Heart right ventricle (tissue), 16 donors: ENCODE data around the gene DOCK10. TPM values are rescaled to one million over a fixed set of nuclear protein-coding genes. Genes with fewer than 3 reads are reported as not detected.

ENCODE experiments used
- ATAC-seq, 8 donors: fragments of 200-7000 bp; cut with Tn5 transposase; one replicate each; pipeline ENCODE4 v1.9.1; 2020; ENCODE audit warnings: mild to moderate bottlenecking in 8 of 8, moderate library complexity in 8 of 8, moderate number of reproducible peaks in 1 of 8
- DNase-seq, 2 donors: peaks; one replicate each; pipeline ENCODE4 v3.0.0-alpha.2; 2020
- H3K27ac ChIP-seq, 10 donors: fragments of 200-600 bp; sonication (generic) in 2 of 10; one replicate each; pipeline versions ENCODE4 v1.5.0 to v1.8.0; 2020 to 2022; ENCODE audit warnings: mild to moderate bottlenecking in 3 of 10
- H3K27me3 ChIP-seq, 7 donors: fragments of 200-600 bp; one replicate each; pipeline ENCODE4 v1.8.0; 2021 to 2022; ENCODE audit warnings: mild to moderate bottlenecking in 2 of 7
- H3K36me3 ChIP-seq, 9 donors: fragments of 200-600 bp; sonication (generic) in 1 of 9; one replicate each; pipeline versions ENCODE4 v1.5.0 to v1.8.0; 2020 to 2022; ENCODE audit warnings: mild to moderate bottlenecking in 2 of 9
- H3K4me1 ChIP-seq, 9 donors: fragments of 200-600 bp; sonication (generic) in 1 of 9; one replicate each; pipeline versions ENCODE4 v1.5.0 to v1.8.0; 2020 to 2022; ENCODE audit warnings: mild to moderate bottlenecking in 4 of 9
- H3K4me3 ChIP-seq, 10 donors: fragments of 200-600 bp; sonication (generic) in 2 of 10; one replicate each; pipeline versions ENCODE4 v1.5.0 to v1.8.0; 2020 to 2022; ENCODE audit warnings: mild to moderate bottlenecking in 7 of 10, moderate library complexity in 2 of 10
- H3K9me3 ChIP-seq, 11 donors: fragments of 200-600 bp in 10 of 11; sonication (generic) in 2 of 11; one replicate each; pipeline versions ENCODE4 v1.5.0 to v1.8.0; 2013 to 2022; ENCODE audit warnings: mild to moderate bottlenecking in 2 of 11, control low read depth in 1 of 11, moderate library complexity in 1 of 11
- CTCF ChIP-seq, 9 donors: fragments of 200-600 bp; sonication (generic) in 2 of 9; IDR thresholded peaks; one replicate each; pipeline versions ENCODE4 v1.5.0 to v1.8.0; 2021 to 2022; ENCODE audit warnings: antibody characterized with exemption in 9 of 9, mild to moderate bottlenecking in 5 of 9, moderate library complexity in 1 of 9
- WGBS, 2 donors: extraction: QIAGEN DNeasy Blood & Tissue Kit; methylation state at CpG; one replicate each; pipeline ENCODE4 v1.1.7; 2013; ENCODE audit warnings: inconsistent platforms in 1 of 2; 5-methylcytosine and 5-hydroxymethylcytosine counted together
- intact Hi-C, 10 donors: fragments of 100-400 bp; cut with DNase I; formaldehyde crosslinking; loops; one replicate each; pipeline versions ENCODE4 v1.11.1 to v1.14.2; 2022
- polyA plus RNA-seq, 2 donors: library from polyadenylated mRNA; stranded (reverse); fragments of 200-250 nt; gene quantifications; one replicate each; pipeline ENCODE4 v1.2.3, GENCODE V29; 2013
- total RNA-seq, 10 donors: library from RNA; stranded (reverse); fragmentation: NEBNext Ultra II Directional in 3 of 10; extraction: Animal tissue kit (Norgen Biotek cat#: 25700) in 3 of 10; gene quantifications; one replicate each; pipeline versions ENCODE4 v1.2.1 to v1.2.4, GENCODE V29; 2021 to 2023
- donor health status: Arrhythmogenic right ventricular cardiomyopathy.
- donor health status: ischemic (EF 13 %, LVEDD 7.1; RV severe dilation, severe dysfunction).
- donor health status: healthy with polysubstance abuse.
- donor health status: DM: no; HTN: yes; CAD: no.
- donor health status: DM: no; HTN: no; CAD: no.
- donor health status: ischemic (EF 25% LVEDD 6.9; RV normal size, moderate dysfunction).
- donor health status: ischemic (EF 25% LVEDD 5.7; RV mildly dilated, moderate dysfunction).
- donor health status: healthy.
- donor health status: DM: yes; HTN: yes; CAD: no.
- donor health status: Ischemic cardiomyopathy.
- donor health status: ischemic (EF 35%, LVEDD 5.7; RV mildly dilated, moderate dysfunction).
- donor health status: nonischemic (EF 11% LVEDD 7.7; RV severe dilation, severe dysfunction).
- donor health status: DM: yes; HTN: yes; CAD: no.
- donor health status: PGD.
- donor health status: ischemic (EF 29% LVEDD 5.4; RV normal size, mild dysfunction).
- donor health status: nonischemic (EF 23%, LVEDD 6.1; RV moderate dilation, normal function).

Gene DOCK10
- total and polyA plus RNA-seq, 12 donors: 0.77 to 18.9 (median 1.4) TPM

- ATAC-seq: no peak
- Histone ChIP-seq H3K4me1 (peaks cover 0 to 5% (median 0%) of the 10 kb centered on the region in 9 donors), H3K36me3 (no peaks in the 10 kb centered on the region), H3K27ac (no peak overlapping the region), H3K4me3 (no peak overlapping the region), H3K27me3 (no peaks in the 10 kb centered on the region), H3K9me3 (no peaks in the 10 kb centered on the region)
- DNase-seq: no peak
- intact Hi-C loops: no loop called here
- TF ChIP-seq CTCF (IDR thresholded peaks at IDR 0.05): no peak
- WGBS, 2 donors: 83 to 87% methylated on average over 3 of the region's 3 CpGs
These were observed 46.8 kb downstream of the DOCK10 start for GRCh38 chr2:224995419-224995818.

GRCh38 chr2:224994242-224994823 is 47.9 kb downstream of the DOCK10 start:
- ATAC-seq (no peak), DNase-seq (no peak)
- no peaks in the 10 kb centered on the region for H3K36me3 ChIP-seq
- H3K4me3 ChIP-seq: no peak overlapping the region
- no peak overlapping the region for H3K27ac ChIP-seq
- no peaks in the 10 kb centered on the region for H3K4me1 ChIP-seq
- 69 to 84% methylated on average over 1 of the region's 1 CpG for WGBS, 2 donors
- intact Hi-C loops: no loop called here
- no peaks in the 10 kb centered on the region for H3K9me3 ChIP-seq
- H3K27me3 ChIP-seq: no peaks in the 10 kb centered on the region
- TF ChIP-seq CTCF (IDR thresholded peaks at IDR 0.05): no peak

GRCh38 chr2:224990710-224991109 is 51.6 kb downstream of the DOCK10 start:
- ATAC-seq: no peak

GRCh38 chr2:224987733-224988132 is 54.5 kb downstream of the DOCK10 start:
- intact Hi-C loops: no loop called here
- ATAC-seq (no peak), DNase-seq (no peak)
- Histone ChIP-seq H3K36me3 (no peaks in the 10 kb centered on the region), H3K4me3 (no peak overlapping the region), H3K9me3 (no peaks in the 10 kb centered on the region), H3K4me1 (peaks cover 0 to 27% (median 0%) of the 10 kb centered on the region in 9 donors), H3K27me3 (peaks cover 0 to 2% (median 0%) of the 10 kb centered on the region in 7 donors), H3K27ac (no peak overlapping the region)
- WGBS, 2 donors: 80 to 84% methylated on average over 4 of the region's 4 CpGs
- no peak for TF ChIP-seq CTCF (IDR thresholded peaks at IDR 0.05)

More at GRCh38 chr2:224990710-224991109, 51.6 kb downstream of the DOCK10 start:
- H3K36me3 ChIP-seq: no peaks in the 10 kb centered on the region
- DNase-seq: no peak
- H3K4me3 ChIP-seq: no peak overlapping the region
- no peaks in the 10 kb centered on the region for H3K9me3 ChIP-seq
- peaks cover 0 to 5% (median 0%) of the 10 kb centered on the region in 9 donors for H3K4me1 ChIP-seq
- no peak for TF ChIP-seq CTCF (IDR thresholded peaks at IDR 0.05)
- H3K27me3 ChIP-seq: peaks cover 0 to 2% (median 0%) of the 10 kb centered on the region in 7 donors
- H3K27ac ChIP-seq: no peak overlapping the region
- 88 to 92% methylated on average over 3 of the region's 3 CpGs for WGBS, 2 donors
- intact Hi-C loops: no loop called here
